NT2/D1 (cell line): ENCODE measurements around the gene KCNG4.

Experiments used
- SUZ12 ChIP-seq: IDR thresholded peaks from 2 replicates; pipeline ENCODE4 v1.6.1; 2011; ENCODE audit not compliant: insufficient read length, insufficient read depth; ENCODE audit errors: extremely low read depth
- YY1 ChIP-seq: IDR thresholded peaks from 2 replicates; pipeline ENCODE4 v1.6.1; 2011; ENCODE audit not compliant: insufficient read length, insufficient read depth
- ZNF274 ChIP-seq: IDR thresholded peaks from 2 replicates; pipeline ENCODE4 v1.6.1; 2011; ENCODE audit warnings: mild to moderate bottlenecking, low read depth, low read length

GRCh38 chr16:84283314-84284153 is 43.7 kb upstream of the KCNG4 start:
- TF ChIP-seq YY1 (no peak), SUZ12 (no peak), ZNF274 (no peak)
